Keratinocyte (primary cell): ENCODE data around the gene HKDC1. TPM values are rescaled to one million over a fixed set of nuclear protein-coding genes. Genes with fewer than 3 reads are reported as not detected.

ENCODE experiments used
- DNase-seq: peaks from one replicate; pipeline ENCODE4 v3.0.0-alpha.2; 2011; ENCODE audit warnings: low read depth, missing footprints, low spot score
- FAIRE-seq: peaks from 2 replicates; lab custom pipeline; 2011; peaks lifted over from hg19 to GRCh38; lab: Jason Lieb, UNC
- H2AFZ ChIP-seq: 2 replicates; pipeline ENCODE4 v1.6.0; 2012; ENCODE audit warnings: low read length, control low read depth, inconsistent platforms; ENCODE audit not compliant: control insufficient read depth
- H3K27ac ChIP-seq: 2 replicates; pipeline ENCODE4 v1.5.1; 2011; ENCODE audit warnings: low read length; ENCODE audit not compliant: control insufficient read depth, insufficient read depth
- H3K27me3 ChIP-seq: 3 replicates; pipeline ENCODE4 v1.6.0; 2011; ENCODE audit warnings: low read length; ENCODE audit not compliant: control insufficient read depth, insufficient read depth; ENCODE audit errors: extremely low read depth
- H3K36me3 ChIP-seq, 2 experiments: 2 replicates in 1 of 2; 3 replicates in 1 of 2; pipeline ENCODE4 v1.5.1; 2011; ENCODE audit warnings: low read length in 2 of 2, mild to moderate bottlenecking in 1 of 2; ENCODE audit not compliant: control insufficient read depth in 2 of 2, insufficient read depth in 2 of 2; ENCODE audit errors: extremely low read depth in 1 of 2
- H3K4me1 ChIP-seq: 3 replicates; pipeline ENCODE4 v1.5.1; 2011; ENCODE audit warnings: low read length; ENCODE audit not compliant: control insufficient read depth, insufficient read depth; ENCODE audit errors: extremely low read depth
- H3K4me2 ChIP-seq: 3 replicates; pipeline ENCODE4 v1.6.0; 2011; ENCODE audit warnings: low read depth, low read length; ENCODE audit not compliant: control insufficient read depth, insufficient read depth; ENCODE audit errors: extremely low read depth
- H3K4me3 ChIP-seq, 3 experiments: fragments of 200-600 bp in 1 of 3; sonication (generic) in 1 of 3; 2 replicates in 2 of 3; 3 replicates in 1 of 3; pipeline ENCODE4 v1.5.1; 2011 to 2016; ENCODE audit warnings: low read length in 3 of 3, mild to moderate bottlenecking in 3 of 3, control low read depth in 2 of 3, inconsistent platforms in 1 of 3, low read depth in 1 of 3, mixed read lengths in 1 of 3, mixed run types in 1 of 3, moderate library complexity in 1 of 3; ENCODE audit not compliant: control insufficient read depth in 2 of 3, insufficient read depth in 2 of 3; ENCODE audit errors: extremely low read depth in 1 of 3
- H3K79me2 ChIP-seq: 2 replicates; pipeline ENCODE4 v1.6.0; 2012; ENCODE audit warnings: low read length; ENCODE audit not compliant: control insufficient read depth, insufficient read depth
- H3K9ac ChIP-seq: 3 replicates; pipeline ENCODE4 v1.6.0; 2011; ENCODE audit warnings: low read length; ENCODE audit not compliant: control insufficient read depth, insufficient read depth; ENCODE audit errors: extremely low read depth
- H3K9me1 ChIP-seq: 3 replicates; pipeline ENCODE4 v1.6.0; 2011; ENCODE audit warnings: low read length; ENCODE audit not compliant: control insufficient read depth, insufficient read depth; ENCODE audit errors: extremely low read depth
- H3K9me3 ChIP-seq: 2 replicates; pipeline ENCODE4 v1.5.1; 2012; ENCODE audit warnings: low read depth, low read length; ENCODE audit not compliant: control insufficient read depth
- H4K20me1 ChIP-seq: 3 replicates; pipeline ENCODE4 v1.6.0; 2011; ENCODE audit warnings: low read length; ENCODE audit not compliant: control insufficient read depth, insufficient read depth; ENCODE audit errors: extremely low read depth
- EZH2 ChIP-seq: IDR thresholded peaks from one replicate; pipeline ENCODE4 v1.6.1; 2012; ENCODE audit warnings: inconsistent platforms, mild to moderate bottlenecking, low read length, moderate library complexity
- dilution Hi-C: fragments of 300-500 bp; cut with MboI; formaldehyde crosslinking; loops from one replicate; pipeline ENCODE4 v1.7.0; 2020; ENCODE audit warnings: low sequenced_read_pairs; ENCODE audit not compliant: extremely low pct_ligation_motif_present
- polyA plus RNA-seq, 5 experiments: library from polyadenylated mRNA; depleted of rRNA in 3 of 5; stranded (reverse) in 3 of 5; stranded (forward) in 1 of 5; unstranded in 1 of 5; fragments of >200 nt; gene quantifications; 1 replicate in 1 of 5; 2 replicates in 3 of 5; 3 replicates in 1 of 5; pipeline versions ENCODE4 v1.2.1 to v1.2.3, GENCODE V29; 2011 to 2012; ENCODE audit warnings: missing spikeins in 2 of 5, low read depth in 1 of 5, low replicate concordance in 1 of 5
- TF ChIP-seq, protein P1 (sequence below), 3 experiments: IDR thresholded peaks in 1 of 3; conservative IDR thresholded peaks in 1 of 3; optimal IDR thresholded peaks in 1 of 3; 2 replicates in 2 of 3; 3 replicates in 1 of 3; pipeline versions ENCODE3 to v1.5.1; 2011; ENCODE audit warnings: low read length in 3 of 3, mild to moderate bottlenecking in 3 of 3, moderate library complexity in 2 of 3, control low read depth in 1 of 3, inconsistent platforms in 1 of 3; ENCODE audit not compliant: insufficient read depth in 2 of 3; ENCODE audit errors: extremely low read depth in 1 of 3

The HKDC1 gene
- polyA plus RNA-seq, 1 donor (not counting 4 experiments of a cell fraction or from before 2014, with no cell fraction given): 0.33 TPM

DNA sequence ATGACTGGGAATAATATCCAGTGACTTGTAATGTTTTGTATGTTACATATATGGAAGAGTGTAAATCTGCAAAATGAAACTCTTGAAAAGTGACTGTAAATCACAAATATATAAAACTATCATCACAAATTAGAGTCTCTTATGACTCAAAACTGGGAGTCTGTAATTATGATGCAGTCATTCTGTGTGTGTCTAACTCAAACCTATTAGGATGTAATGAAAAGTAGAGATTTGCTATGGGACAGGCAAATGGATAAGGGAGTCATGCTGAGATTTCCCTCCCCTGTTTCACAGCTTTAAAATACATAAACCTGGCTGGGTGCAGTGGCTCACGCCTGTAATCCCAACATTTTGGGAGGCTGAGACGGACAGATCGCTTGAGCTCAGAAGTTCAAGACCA is 8.6 kb upstream of the HKDC1 start:
- Histone ChIP-seq H4K20me1 (no peaks in the 10 kb centered on the region), H3K9me3 (no peaks in the 10 kb centered on the region), H3K79me2 (no peaks in the 10 kb centered on the region), H3K36me3 (peaks cover 5 to 6% of the 10 kb centered on the region in 2 experiments), H3K4me3 (no peak overlapping the region), H3K4me2 (no peak overlapping the region), H2AFZ (no peak overlapping the region), H3K27ac (no peak overlapping the region), H3K9ac (no peak overlapping the region), H3K4me1 (peaks cover 3% of the 10 kb centered on the region), H3K27me3 (no peaks in the 10 kb centered on the region), H3K9me1 (no peaks in the 10 kb centered on the region)
- no peak for TF ChIP-seq EZH2
- TF ChIP-seq, protein P1, sequence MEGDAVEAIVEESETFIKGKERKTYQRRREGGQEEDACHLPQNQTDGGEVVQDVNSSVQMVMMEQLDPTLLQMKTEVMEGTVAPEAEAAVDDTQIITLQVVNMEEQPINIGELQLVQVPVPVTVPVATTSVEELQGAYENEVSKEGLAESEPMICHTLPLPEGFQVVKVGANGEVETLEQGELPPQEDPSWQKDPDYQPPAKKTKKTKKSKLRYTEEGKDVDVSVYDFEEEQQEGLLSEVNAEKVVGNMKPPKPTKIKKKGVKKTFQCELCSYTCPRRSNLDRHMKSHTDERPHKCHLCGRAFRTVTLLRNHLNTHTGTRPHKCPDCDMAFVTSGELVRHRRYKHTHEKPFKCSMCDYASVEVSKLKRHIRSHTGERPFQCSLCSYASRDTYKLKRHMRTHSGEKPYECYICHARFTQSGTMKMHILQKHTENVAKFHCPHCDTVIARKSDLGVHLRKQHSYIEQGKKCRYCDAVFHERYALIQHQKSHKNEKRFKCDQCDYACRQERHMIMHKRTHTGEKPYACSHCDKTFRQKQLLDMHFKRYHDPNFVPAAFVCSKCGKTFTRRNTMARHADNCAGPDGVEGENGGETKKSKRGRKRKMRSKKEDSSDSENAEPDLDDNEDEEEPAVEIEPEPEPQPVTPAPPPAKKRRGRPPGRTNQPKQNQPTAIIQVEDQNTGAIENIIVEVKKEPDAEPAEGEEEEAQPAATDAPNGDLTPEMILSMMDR (optimal IDR thresholded peaks at IDR 0.05 in 1 of 3, IDR thresholded peaks at IDR 0.05 in 1 of 3, conservative IDR thresholded peaks at IDR 0.05 in 1 of 3; ENCODE audit: extremely low read depth in 1 of 3, insufficient read depth in 2 of 3, low read length in 3 of 3): no peak
- DNase-seq (no peak), FAIRE-seq (no peak)
- dilution Hi-C loops: no loop called here

DNA sequence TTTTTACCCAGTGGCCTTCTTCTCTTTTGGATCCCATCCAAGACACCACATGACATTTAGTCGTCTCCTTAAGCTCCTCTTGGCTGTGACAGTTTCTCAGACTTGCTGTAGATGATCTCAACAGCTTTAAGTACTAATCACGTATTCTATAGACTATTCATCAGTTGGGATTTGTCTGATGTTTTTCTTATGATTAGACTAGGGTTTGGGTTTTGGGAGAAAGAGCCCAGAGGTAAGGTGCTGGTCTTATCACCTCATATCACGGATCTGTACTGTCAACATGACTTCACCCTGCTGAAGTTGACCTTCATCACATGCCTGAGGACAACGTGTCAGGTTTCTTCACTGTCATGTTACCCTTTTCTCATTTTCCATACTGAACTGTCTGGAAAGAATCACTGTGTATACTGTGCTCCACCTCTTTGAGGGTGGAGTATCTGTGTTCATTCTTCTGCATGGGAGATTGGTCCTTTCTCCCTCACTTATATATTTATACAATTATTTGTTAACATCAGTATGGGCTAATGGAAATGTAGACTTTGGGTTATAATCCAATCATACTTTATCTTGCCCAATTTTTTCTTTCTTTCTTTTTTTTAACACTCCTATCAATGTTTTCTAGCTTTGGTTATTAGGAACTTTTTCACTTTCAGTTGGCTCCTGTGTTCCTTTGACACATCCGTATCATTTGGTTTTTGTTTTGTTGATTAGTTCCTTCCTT is 6.4 kb upstream of the HKDC1 start:
- no peaks in the 10 kb centered on the region for H3K9me3 ChIP-seq
- H3K9me1 ChIP-seq: no peaks in the 10 kb centered on the region
- no peaks in the 10 kb centered on the region for H3K79me2 ChIP-seq
- no peak overlapping the region for H3K4me3 ChIP-seq
- H3K4me1 ChIP-seq: peaks cover 25% of the 10 kb centered on the region
- no peaks in the 10 kb centered on the region for H3K27me3 ChIP-seq
- TF ChIP-seq EZH2: no peak
- TF ChIP-seq, protein P1 (optimal IDR thresholded peaks at IDR 0.05 in 1 of 3, IDR thresholded peaks at IDR 0.05 in 1 of 3, conservative IDR thresholded peaks at IDR 0.05 in 1 of 3; ENCODE audit: extremely low read depth in 1 of 3, insufficient read depth in 2 of 3, low read length in 3 of 3): no peak
- no peak overlapping the region for H3K27ac ChIP-seq
- dilution Hi-C loops: no loop called here
- DNase-seq (no peak), FAIRE-seq (no peak)
- peaks cover 1% of the 10 kb centered on the region in 2 experiments for H3K36me3 ChIP-seq
- H3K9ac ChIP-seq: no peak overlapping the region
- H4K20me1 ChIP-seq: no peaks in the 10 kb centered on the region
- no peak overlapping the region for H2AFZ ChIP-seq
- H3K4me2 ChIP-seq: no peak overlapping the region
